ENCODE results near the gene EPHB1.

EPHB1 gene

GRCh38 chr3:135181408-135181807 is 386.3 kb downstream of the EPHB1 start:
- Histone ChIP-seq H3K4me3 (ENCODE audit: low read depth, low read length) (no peak overlapping the region), H3K9me3 (ENCODE audit: severe bottlenecking) (no peaks in the 10 kb centered on the region), H3K27me3 (ENCODE audit: insufficient read depth, low read depth, severe bottlenecking) (no peaks in the 10 kb centered on the region), H3K27ac (no peak overlapping the region), H3K36me3 (no peaks in the 10 kb centered on the region)
- TF ChIP-seq CTCF (IDR thresholded peaks at IDR 0.05; ENCODE audit: low read depth, low read length): no peak
- no peak for DNase-seq

- H3K27me3 ChIP-seq (ENCODE audit: insufficient read depth, low read depth, severe bottlenecking): no peaks in the 10 kb centered on the region
- H3K36me3 ChIP-seq: no peaks in the 10 kb centered on the region
- no peak overlapping the region for H3K4me3 ChIP-seq (ENCODE audit: low read depth, low read length)
- no peaks in the 10 kb centered on the region for H3K9me3 ChIP-seq (ENCODE audit: severe bottlenecking)
- TF ChIP-seq CTCF (IDR thresholded peaks at IDR 0.05; ENCODE audit: low read depth, low read length): no peak
- no peak overlapping the region for H3K27ac ChIP-seq
- no peak for DNase-seq
These were observed 387.4 kb downstream of the EPHB1 start for GRCh38 chr3:135182364-135182998.

GRCh38 chr3:135190658-135191057 is 395.6 kb downstream of the EPHB1 start:
- no peaks in the 10 kb centered on the region for H3K27me3 ChIP-seq (ENCODE audit: insufficient read depth, low read depth, severe bottlenecking)
- no peaks in the 10 kb centered on the region for H3K36me3 ChIP-seq
- H3K4me3 ChIP-seq (ENCODE audit: low read depth, low read length): no peak overlapping the region
- TF ChIP-seq CTCF (IDR thresholded peaks at IDR 0.05; ENCODE audit: low read depth, low read length): no peak
- no peak for DNase-seq
- H3K27ac ChIP-seq: no peak overlapping the region
- H3K9me3 ChIP-seq (ENCODE audit: severe bottlenecking): no peaks in the 10 kb centered on the region

- no peak overlapping the region for H3K27ac ChIP-seq
- no peaks in the 10 kb centered on the region for H3K9me3 ChIP-seq (ENCODE audit: severe bottlenecking)
- no peak overlapping the region for H3K4me3 ChIP-seq (ENCODE audit: low read depth, low read length)
- no peaks in the 10 kb centered on the region for H3K36me3 ChIP-seq
- no peak for TF ChIP-seq CTCF (IDR thresholded peaks at IDR 0.05; ENCODE audit: low read depth, low read length)
- no peaks in the 10 kb centered on the region for H3K27me3 ChIP-seq (ENCODE audit: insufficient read depth, low read depth, severe bottlenecking)
- no peak for DNase-seq
These were observed 396.6 kb downstream of the EPHB1 start for GRCh38 chr3:135191708-135192107.

GRCh38 chr3:135192929-135193328 is 397.9 kb downstream of the EPHB1 start:
- Histone ChIP-seq H3K27me3 (ENCODE audit: insufficient read depth, low read depth, severe bottlenecking) (no peaks in the 10 kb centered on the region), H3K4me3 (ENCODE audit: low read depth, low read length) (no peak overlapping the region), H3K27ac (no peak overlapping the region), H3K9me3 (ENCODE audit: severe bottlenecking) (no peaks in the 10 kb centered on the region), H3K36me3 (no peaks in the 10 kb centered on the region)
- no peak for DNase-seq
- TF ChIP-seq CTCF (IDR thresholded peaks at IDR 0.05; ENCODE audit: low read depth, low read length): no peak

- Histone ChIP-seq H3K9me3 (ENCODE audit: severe bottlenecking) (no peaks in the 10 kb centered on the region), H3K27ac (no peak overlapping the region), H3K4me3 (ENCODE audit: low read depth, low read length) (no peak overlapping the region), H3K36me3 (no peaks in the 10 kb centered on the region), H3K27me3 (ENCODE audit: insufficient read depth, low read depth, severe bottlenecking) (no peaks in the 10 kb centered on the region)
- no peak for TF ChIP-seq CTCF (IDR thresholded peaks at IDR 0.05; ENCODE audit: low read depth, low read length)
- no peak for DNase-seq
These were observed 402.2 kb downstream of the EPHB1 start for GRCh38 chr3:135197246-135197645.

Measured in WERI-Rb-1 (cell line).